Liver (tissue), 9 donors: Measurements from ENCODE around the gene PLA2G7. TPM values are rescaled to one million over a fixed set of nuclear protein-coding genes. Genes with fewer than 3 reads are reported as not detected.

Source experiments
- DNase-seq: peaks from one replicate; pipeline ENCODE4 v3.0.0-alpha.2; 2017; ENCODE audit warnings: low spot score
- H3K27ac ChIP-seq, 2 donors: one replicate each; pipeline ENCODE4 v1.7.0; 2013; ENCODE audit warnings: inconsistent platforms in 2 of 2, low read length in 2 of 2, control low read depth in 1 of 2, low read depth in 1 of 2, mild to moderate bottlenecking in 1 of 2
- H3K27me3 ChIP-seq, 4 donors: one replicate each; pipeline versions ENCODE4 v1.6.1 to v1.7.0; 2013; ENCODE audit warnings: low read length in 3 of 4, inconsistent platforms in 1 of 4, mild to moderate bottlenecking in 1 of 4, moderate library complexity in 1 of 4; ENCODE audit not compliant: control insufficient read depth in 4 of 4, insufficient read depth in 4 of 4
- H3K36me3 ChIP-seq, 4 donors: one replicate each; pipeline versions ENCODE4 v1.6.1 to v1.7.0; 2013; ENCODE audit warnings: low read length in 3 of 4, mild to moderate bottlenecking in 3 of 4, low read depth in 1 of 4, moderate library complexity in 1 of 4; ENCODE audit not compliant: control insufficient read depth in 4 of 4, insufficient read depth in 3 of 4
- H3K4me1 ChIP-seq, 4 donors: one replicate each; pipeline versions ENCODE4 v1.6.1 to v1.7.0; 2013; ENCODE audit warnings: low read length in 3 of 4, mild to moderate bottlenecking in 3 of 4, moderate library complexity in 1 of 4; ENCODE audit not compliant: control insufficient read depth in 4 of 4, insufficient read depth in 4 of 4
- H3K4me3 ChIP-seq, 3 donors: one replicate each; pipeline versions ENCODE4 v1.6.1 to v1.7.0; 2013; ENCODE audit warnings: low read length in 3 of 3, control low read depth in 1 of 3, low read depth in 1 of 3, mild to moderate bottlenecking in 1 of 3
- H3K9ac ChIP-seq, 2 donors: one replicate each; pipeline ENCODE4 v1.7.0; 2013; ENCODE audit warnings: low read length in 2 of 2, mild to moderate bottlenecking in 2 of 2, moderate library complexity in 2 of 2, control low read depth in 1 of 2, low read depth in 1 of 2
- H3K9me3 ChIP-seq, 4 donors: one replicate each; pipeline versions ENCODE4 v1.6.1 to v1.7.0; 2013; ENCODE audit warnings: low read length in 3 of 4; ENCODE audit not compliant: control insufficient read depth in 4 of 4
- ATF3 ChIP-seq: IDR thresholded peaks from 2 replicates; pipeline ENCODE4 v1.6.1; 2016; ENCODE audit warnings: antibody characterized with exemption
- CTCF ChIP-seq: fragments of 150-350 bp; IDR thresholded peaks from 2 replicates; pipeline ENCODE4 v1.5.1; 2017; ENCODE audit warnings: improper control_type of control experiment, low read depth, low read length; ENCODE audit not compliant: missing input control
- EGR1 ChIP-seq, 2 donors: IDR thresholded peaks; 2 replicates each; pipeline ENCODE4 v1.6.1; 2016 to 2018; ENCODE audit warnings: antibody characterized with exemption in 2 of 2, low read depth in 2 of 2
- FOXA1 ChIP-seq: IDR thresholded peaks from 2 replicates; pipeline ENCODE4 v1.6.1; 2016; ENCODE audit warnings: antibody characterized with exemption
- FOXA2 ChIP-seq: IDR thresholded peaks from 2 replicates; pipeline ENCODE4 v1.6.1; 2016; ENCODE audit warnings: antibody characterized with exemption
- GABPA ChIP-seq, 2 donors: IDR thresholded peaks in 1 of 2; conservative IDR thresholded peaks in 1 of 2; 2 replicates each; pipeline ENCODE4 v1.6.1; 2016; ENCODE audit warnings: antibody characterized with exemption in 2 of 2, mild to moderate bottlenecking in 1 of 2, moderate library complexity in 1 of 2
- HNF4A ChIP-seq, 2 donors: conservative IDR thresholded peaks; 2 replicates each; pipeline ENCODE4 v1.6.1; 2016; ENCODE audit warnings: antibody characterized with exemption in 2 of 2, mild to moderate bottlenecking in 2 of 2
- HNF4G ChIP-seq: IDR thresholded peaks from 2 replicates; pipeline ENCODE4 v1.6.1; 2016; ENCODE audit warnings: antibody characterized with exemption
- JUND ChIP-seq, 2 donors: IDR thresholded peaks; 2 replicates each; pipeline ENCODE4 v1.6.1; 2016; ENCODE audit warnings: antibody characterized with exemption in 2 of 2
- MAX ChIP-seq: IDR thresholded peaks from 2 replicates; pipeline ENCODE4 v1.6.1; 2016; ENCODE audit warnings: antibody characterized with exemption
- NR2F2 ChIP-seq: IDR thresholded peaks from 2 replicates; pipeline ENCODE4 v1.6.1; 2016; ENCODE audit warnings: antibody characterized with exemption
- RAD21 ChIP-seq, 2 donors: IDR thresholded peaks; 2 replicates each; pipeline ENCODE4 v1.6.1; 2016; ENCODE audit warnings: antibody characterized with exemption in 2 of 2, mild to moderate bottlenecking in 2 of 2
- REST ChIP-seq: IDR thresholded peaks from 2 replicates; pipeline ENCODE4 v1.6.1; 2016; ENCODE audit warnings: antibody characterized with exemption, mild to moderate bottlenecking
- RXRA ChIP-seq, 2 donors: IDR thresholded peaks; 2 replicates each; pipeline ENCODE4 v1.6.1; 2017 to 2018; ENCODE audit warnings: antibody characterized with exemption in 2 of 2, mild to moderate bottlenecking in 1 of 2
- SP1 ChIP-seq: IDR thresholded peaks from 2 replicates; pipeline ENCODE4 v1.6.1; 2018; ENCODE audit warnings: antibody characterized with exemption, mild to moderate bottlenecking
- TAF1 ChIP-seq: conservative IDR thresholded peaks from 2 replicates; pipeline ENCODE4 v1.6.1; 2016; ENCODE audit warnings: antibody characterized with exemption, mild to moderate bottlenecking
- YY1 ChIP-seq: IDR thresholded peaks from 2 replicates; pipeline ENCODE4 v1.6.1; 2016; ENCODE audit warnings: antibody characterized with exemption, mild to moderate bottlenecking
- ZBTB33 ChIP-seq: IDR thresholded peaks from 2 replicates; pipeline ENCODE4 v1.6.1; 2016; ENCODE audit warnings: antibody characterized with exemption
- WGBS: extraction: QIAGEN DNeasy Blood & Tissue Kit; methylation state at CpG from one replicate; pipeline ENCODE4 v1.1.7; 2013; 5-methylcytosine and 5-hydroxymethylcytosine counted together
- polyA plus RNA-seq, 2 donors: library from polyadenylated mRNA; stranded (reverse) in 1 of 2; unstranded in 1 of 2; fragments of 200-250 nt in 1 of 2; fragments of >200 nt in 1 of 2; fragmentation: Nextera tagmentation in 1 of 2; extraction: Ambion mirVana in 1 of 2; gene quantifications; one replicate each; pipeline versions ENCODE4 v1.2.1 to v1.2.3, GENCODE V29; 2013 to 2015
- total RNA-seq, 2 donors: library from RNA; depleted of rRNA; stranded (reverse); fragments of >200 nt; gene quantifications; one replicate each; pipeline ENCODE4 v1.2.3, GENCODE V29; 2014
- donor health status: healthy.
- donor health status: healthy.
- donor health status: healthy.
- donor health status: healthy.
- donor health status: healthy.

PLA2G7 gene
- total RNA-seq (10 to 100 TPM in 1 of 2 donors, under 1 TPM in 1; 0.84 to 24.7 TPM), polyA plus RNA-seq (1 to 10 TPM in 1 of 2 donors, under 1 TPM in 1; 0.35 to 1.8 TPM)

- peak within 1 kb of the TSS in 2 of 3 donors; percentile 46 to 62 for H3K4me3 ChIP-seq
- no peak within 1 kb of the TSS for H3K9ac ChIP-seq
- no peak within 1 kb of the TSS for H3K27ac ChIP-seq
- no peaks in the 10 kb centered on the region for H3K9me3 ChIP-seq
- 2% methylated on average over 73 of the region's 73 CpGs for WGBS
- H3K27me3 ChIP-seq = peaks cover 0 to 5% (median 2%) of the 10 kb centered on the region in 4 donors
- peak; percentile 63 for DNase-seq
- TF ChIP-seq ATF3 (no peak), YY1 (no peak), HNF4A (conservative IDR thresholded peaks at IDR 0.05) (no peak), RAD21 (IDR thresholded peaks at IDR 0.05) (no peak), GABPA (IDR thresholded peaks at IDR 0.05 in 1 of 2, conservative IDR thresholded peaks at IDR 0.05 in 1 of 2) (no peak), SP1 (no peak), TAF1 (no peak), RXRA (IDR thresholded peaks at IDR 0.05) (no peak), ZBTB33 (no peak), HNF4G (no peak), FOXA2 (no peak), NR2F2 (no peak), CTCF (no peak), REST (no peak), MAX (no peak), EGR1 (IDR thresholded peaks at IDR 0.05; ENCODE audit: low read depth in 2 of 2) (no peak), FOXA1 (no peak), JUND (IDR thresholded peaks at IDR 0.05) (no peak)
- H3K36me3 ChIP-seq = no peaks in the 10 kb centered on the region
- H3K4me1 ChIP-seq = peaks cover 8 to 13% (median 13%) of the 10 kb centered on the region in 4 donors
Observed at GRCh38 chr6:46734867-46735719, at the start of gene PLA2G7. Gene PLA2G7 (minus strand): TSS chr6:46735375. CDS start chr6:46722891, 12,484 bp downstream.
